GM18508 (cell line): ENCODE data around the gene PRSS1.
"Not testable (repeated sequence)": the region's sequence is repeated elsewhere in the genome, so short reads cannot be mapped to it uniquely, and the experiment has no call there.

Source experiments
- ATAC-seq: cut with Tn5 transposase; IDR thresholded peaks from one replicate; pipeline ENCODE4 v1.9.1; 2021; ENCODE audit warnings: moderate number of reproducible peaks; ENCODE audit not compliant: insufficient read depth, unreplicated experiment

PRSS1 gene

GRCh38 chr7:142772051-142772450 lies 22.8 kb downstream of the PRSS1 start:
- ATAC-seq = no peak

GRCh38 chr7:142772673-142773072 lies 23.4 kb downstream of the PRSS1 start:
- ATAC-seq = no peak

- no peak for ATAC-seq
Observed at GRCh38 chr7:142773230-142773629, 24.0 kb downstream of the PRSS1 start.

GRCh38 chr7:142773937-142774744 lies 24.9 kb downstream of the PRSS1 start:
- ATAC-seq = no peak

- ATAC-seq = no peak
Observed at GRCh38 chr7:142774826-142775225, 25.6 kb downstream of the PRSS1 start.

GRCh38 chr7:142775351-142776115 lies 26.3 kb downstream of the PRSS1 start:
- not testable (repeated sequence) for ATAC-seq

GRCh38 chr7:142776206-142776844 lies 27.1 kb downstream of the PRSS1 start:
- ATAC-seq = no peak

- not testable (repeated sequence) for ATAC-seq
Observed at GRCh38 chr7:142776845-142777225, 27.6 kb downstream of the PRSS1 start.

GRCh38 chr7:142777318-142777717 lies 28.0 kb downstream of the PRSS1 start:
- no peak for ATAC-seq

- ATAC-seq = peak; percentile 90
Observed at GRCh38 chr7:142782922-142783900, 33.9 kb downstream of the PRSS1 start.

- ATAC-seq = no peak
Observed at GRCh38 chr7:142784096-142784495, 34.8 kb downstream of the PRSS1 start.

GRCh38 chr7:142784716-142785115 lies 35.4 kb downstream of the PRSS1 start:
- no peak for ATAC-seq

- ATAC-seq = no peak
Observed at GRCh38 chr7:142785841-142786250, 36.6 kb downstream of the PRSS1 start.

- ATAC-seq = no peak
Observed at GRCh38 chr7:142787034-142787768, 37.9 kb downstream of the PRSS1 start.

GRCh38 chr7:142787783-142788182 lies 38.5 kb downstream of the PRSS1 start:
- ATAC-seq = no peak

- no peak for ATAC-seq
Observed at GRCh38 chr7:142788303-142789289, 39.3 kb downstream of the PRSS1 start.

GRCh38 chr7:142789441-142789840 lies 40.2 kb downstream of the PRSS1 start:
- no peak for ATAC-seq

GRCh38 chr7:142790056-142790455 lies 40.8 kb downstream of the PRSS1 start:
- no peak for ATAC-seq
